Thoracic aorta endothelial cell (primary cell): ENCODE measurements around the gene NSMCE1. TPM values are rescaled to one million over a fixed set of nuclear protein-coding genes. Genes with fewer than 3 reads are reported as not detected.

ENCODE experiments used
- total RNA-seq: library from RNA; depleted of rRNA; stranded (reverse); fragments of >200 nt; gene quantifications from 2 replicates; pipeline ENCODE4 v1.2.3, GENCODE V29; 2012

NSMCE1 gene, protein sequence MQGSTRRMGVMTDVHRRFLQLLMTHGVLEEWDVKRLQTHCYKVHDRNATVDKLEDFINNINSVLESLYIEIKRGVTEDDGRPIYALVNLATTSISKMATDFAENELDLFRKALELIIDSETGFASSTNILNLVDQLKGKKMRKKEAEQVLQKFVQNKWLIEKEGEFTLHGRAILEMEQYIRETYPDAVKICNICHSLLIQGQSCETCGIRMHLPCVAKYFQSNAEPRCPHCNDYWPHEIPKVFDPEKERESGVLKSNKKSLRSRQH
- 41.0 and 50.9 TPM in 2 replicates for total RNA-seq

GRCh38 chr16:27268376-27269299 is at the start of gene NSMCE1:
TSS of gene NSMCE1 (minus strand) at chr16:27268772. CDS start at chr16:27257570, 11,202 bp downstream.

GRCh38 chr16:27313422-27314160 is 45.0 kb upstream of the NSMCE1 start, which contains the start of gene IL4R:
TSS of gene IL4R (plus strand) at chr16:27313974. CDS start at chr16:27340204, 26,230 bp downstream.

DNA sequence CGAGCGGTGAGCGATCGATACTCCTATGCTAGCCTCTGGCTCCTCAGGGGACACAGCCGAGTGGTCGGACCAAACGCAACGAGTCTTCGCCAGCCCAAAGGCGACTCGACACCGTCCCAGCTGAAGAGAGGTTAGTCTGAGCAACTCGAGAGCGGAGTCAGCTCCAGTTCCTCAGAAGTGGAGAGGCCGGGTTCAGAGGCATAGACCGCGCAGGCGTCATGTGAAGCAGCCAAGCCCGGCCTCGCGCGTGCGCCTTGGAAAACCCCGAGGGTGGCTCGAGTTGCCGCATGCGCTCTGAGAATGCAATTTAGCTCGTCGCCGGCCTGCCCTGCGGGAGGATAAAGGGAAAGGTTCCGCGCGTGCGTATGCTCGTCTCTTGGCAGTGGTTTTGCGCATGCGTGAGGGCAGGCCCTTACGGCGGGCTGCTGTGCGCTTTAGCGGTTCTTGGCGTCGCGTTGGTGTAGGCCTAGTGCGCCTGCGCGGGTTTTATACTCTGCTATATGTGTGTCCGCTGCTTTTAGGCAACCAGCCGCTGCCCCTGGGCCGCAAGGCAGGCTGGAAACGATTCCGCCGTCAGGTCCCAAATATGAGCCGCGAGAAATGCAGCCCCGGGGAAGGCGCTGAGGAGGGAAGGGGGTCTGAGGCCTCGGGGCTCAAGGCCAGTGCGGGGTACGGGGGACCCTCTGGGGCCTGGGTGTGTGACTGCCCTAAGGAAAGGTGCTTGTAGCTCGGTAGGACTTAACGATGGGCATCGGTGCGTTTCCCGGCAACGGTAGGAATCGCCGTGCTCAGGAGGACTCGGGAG is 64.9 kb downstream of the NSMCE1 start, which contains the start of gene KDM8:
Gene KDM8 (plus strand): TSS at position 20 of the 805 bp plus-strand sequence. CDS start 6,598 bp downstream, outside the sequence.

Other genes with a start within 250 kb of the NSMCE1 start
- not detected in 2 replicates for gene C16orf82, start 201.8 kb downstream of the NSMCE1 start, total RNA-seq
- gene KDM8, start 65.2 kb downstream of the NSMCE1 start, total RNA-seq: 3.2 and 4.3 TPM in 2 replicates
- 34.2 and 40.8 TPM in 2 replicates for gene IL4R, start 45.2 kb upstream of the NSMCE1 start, total RNA-seq
- 0.07 TPM in 1 of 2 replicates, not detected in the other for gene IL21R, start 133.4 kb upstream of the NSMCE1 start, total RNA-seq